T-helper 2 cell treated with Interferon-gamma antibody and Interleukin-4, amounts not matched to agents 5 μg/mL and 100 μg/mL, for 36 hours (primary cell): ENCODE measurements around the gene CRYBA1.
A peak's percentile ranks its signal among the peaks of the same experiment; 100 is the strongest.

ENCODE experiments used
- DNase-seq: peaks from one replicate; pipeline ENCODE4 v3.0.0; 2021; ENCODE audit warnings: low spot score
- H3K27ac Mint-ChIP-seq: one replicate; pipeline ENCODE4 v1.8.0; 2021; ENCODE audit warnings: mild to moderate bottlenecking, mixed read lengths
- H3K27me3 Mint-ChIP-seq: one replicate; pipeline ENCODE4 v1.8.0; 2021; ENCODE audit warnings: low read depth, mixed read lengths
- H3K36me3 Mint-ChIP-seq: one replicate; pipeline ENCODE4 v1.8.0; 2021; ENCODE audit warnings: low read depth, mixed read lengths
- H3K4me1 Mint-ChIP-seq: one replicate; pipeline ENCODE4 v1.8.0; 2021; ENCODE audit warnings: low read depth, mixed read lengths
- H3K4me3 Mint-ChIP-seq: one replicate; pipeline ENCODE4 v1.8.0; 2022; ENCODE audit warnings: mild to moderate bottlenecking, moderate library complexity, mixed read lengths
- H3K9me3 Mint-ChIP-seq: one replicate; pipeline ENCODE4 v1.8.0; 2021; ENCODE audit warnings: mixed read lengths

Gene CRYBA1

GRCh38 chr17:29279397-29280070, 32.9 kb downstream of the CRYBA1 start:
- H3K9me3 Mint-ChIP-seq: peaks cover 23% of the 10 kb centered on the region
- peaks cover 88% of the 10 kb centered on the region for H3K36me3 Mint-ChIP-seq
- no peak overlapping the region for H3K4me3 Mint-ChIP-seq
- no peaks in the 10 kb centered on the region for H3K27me3 Mint-ChIP-seq
- no peak for DNase-seq
- no peak overlapping the region for H3K27ac Mint-ChIP-seq
- H3K4me1 Mint-ChIP-seq: peaks cover 31% of the 10 kb centered on the region

GRCh38 chr17:29283496-29283895, 36.8 kb downstream of the CRYBA1 start:
- H3K27me3 Mint-ChIP-seq: no peaks in the 10 kb centered on the region
- DNase-seq: no peak
- peaks cover 22% of the 10 kb centered on the region for H3K9me3 Mint-ChIP-seq
- H3K4me1 Mint-ChIP-seq: peaks cover 24% of the 10 kb centered on the region
- H3K36me3 Mint-ChIP-seq: peaks cover 91% of the 10 kb centered on the region
- H3K4me3 Mint-ChIP-seq: no peak overlapping the region
- H3K27ac Mint-ChIP-seq: no peak overlapping the region

GRCh38 chr17:29283961-29284360, 37.3 kb downstream of the CRYBA1 start:
- H3K27ac Mint-ChIP-seq: no peak overlapping the region
- no peak for DNase-seq
- H3K9me3 Mint-ChIP-seq: peaks cover 17% of the 10 kb centered on the region
- no peaks in the 10 kb centered on the region for H3K27me3 Mint-ChIP-seq
- peaks cover 91% of the 10 kb centered on the region for H3K36me3 Mint-ChIP-seq
- H3K4me1 Mint-ChIP-seq: peaks cover 26% of the 10 kb centered on the region
- peak overlapping the region; percentile 24 for H3K4me3 Mint-ChIP-seq

GRCh38 chr17:29289852-29290251, 43.2 kb downstream of the CRYBA1 start:
- H3K36me3 Mint-ChIP-seq: peaks cover 70% of the 10 kb centered on the region
- DNase-seq: no peak
- H3K27ac Mint-ChIP-seq: no peak overlapping the region
- H3K4me1 Mint-ChIP-seq: peaks cover 37% of the 10 kb centered on the region
- H3K27me3 Mint-ChIP-seq: peaks cover 3% of the 10 kb centered on the region
- H3K4me3 Mint-ChIP-seq: peak overlapping the region; percentile 64
- no peaks in the 10 kb centered on the region for H3K9me3 Mint-ChIP-seq

GRCh38 chr17:29291163-29291752, 44.6 kb downstream of the CRYBA1 start:
- Mint-ChIP-seq H3K27me3 (peaks cover 3% of the 10 kb centered on the region), H3K9me3 (no peaks in the 10 kb centered on the region), H3K36me3 (peaks cover 58% of the 10 kb centered on the region), H3K27ac (peak overlapping the region; percentile 72), H3K4me1 (peaks cover 40% of the 10 kb centered on the region), H3K4me3 (peak overlapping the region; percentile 88)
- peak; percentile 15 for DNase-seq

GRCh38 chr17:29292071-29292991, 45.7 kb downstream of the CRYBA1 start:
- Mint-ChIP-seq H3K4me3 (peak overlapping the region; percentile 100), H3K9me3 (no peaks in the 10 kb centered on the region), H3K36me3 (peaks cover 47% of the 10 kb centered on the region), H3K27ac (peak overlapping the region; percentile 88), H3K27me3 (peaks cover 3% of the 10 kb centered on the region), H3K4me1 (peaks cover 32% of the 10 kb centered on the region)
- peak; percentile 47 for DNase-seq

- peaks cover 39% of the 10 kb centered on the region for H3K36me3 Mint-ChIP-seq
- H3K27me3 Mint-ChIP-seq: peaks cover 3% of the 10 kb centered on the region
- DNase-seq: peak; percentile 65
- peaks cover 29% of the 10 kb centered on the region for H3K4me1 Mint-ChIP-seq
- peak overlapping the region; percentile 99 for H3K27ac Mint-ChIP-seq
- H3K9me3 Mint-ChIP-seq: no peaks in the 10 kb centered on the region
- H3K4me3 Mint-ChIP-seq: peak overlapping the region; percentile 100
Observed at GRCh38 chr17:29292992-29293889, 46.6 kb downstream of the CRYBA1 start.

GRCh38 chr17:29293890-29294579, 47.4 kb downstream of the CRYBA1 start, which contains the start of gene NUFIP2:
NUFIP2 (minus strand) TSS chr17:29294148; CDS start chr17:29294059, 89 bp downstream.
- peaks cover 3% of the 10 kb centered on the region for H3K27me3 Mint-ChIP-seq
- peak within 1 kb of the TSS; percentile 99 for H3K27ac Mint-ChIP-seq
- H3K4me1 Mint-ChIP-seq: peaks cover 27% of the 10 kb centered on the region
- peaks cover 31% of the 10 kb centered on the region for H3K36me3 Mint-ChIP-seq
- H3K4me3 Mint-ChIP-seq: peak within 1 kb of the TSS; percentile 100
- DNase-seq: peak; percentile 99
- H3K9me3 Mint-ChIP-seq: no peaks in the 10 kb centered on the region

- peaks cover 3% of the 10 kb centered on the region for H3K27me3 Mint-ChIP-seq
- peaks cover 24% of the 10 kb centered on the region for H3K4me1 Mint-ChIP-seq
- no peaks in the 10 kb centered on the region for H3K9me3 Mint-ChIP-seq
Observed at GRCh38 chr17:29294580-29294900, 47.9 kb downstream of the CRYBA1 start.

GRCh38 chr17:29295420-29295819, 48.8 kb downstream of the CRYBA1 start:
- Mint-ChIP-seq H3K9me3 (no peaks in the 10 kb centered on the region), H3K4me1 (peaks cover 22% of the 10 kb centered on the region), H3K27me3 (peaks cover 3% of the 10 kb centered on the region), H3K36me3 (peaks cover 20% of the 10 kb centered on the region), H3K4me3 (peak overlapping the region; percentile 46), H3K27ac (peak overlapping the region; percentile 37)
- no peak for DNase-seq

More at GRCh38 chr17:29294580-29294900, 47.9 kb downstream of the CRYBA1 start:
- peaks cover 26% of the 10 kb centered on the region for H3K36me3 Mint-ChIP-seq
- peak overlapping the region; percentile 99 for H3K27ac Mint-ChIP-seq
- no peak for DNase-seq
- peak overlapping the region; percentile 100 for H3K4me3 Mint-ChIP-seq

- Mint-ChIP-seq H3K9me3 (no peaks in the 10 kb centered on the region), H3K4me1 (peaks cover 11% of the 10 kb centered on the region), H3K27ac (no peak overlapping the region), H3K27me3 (peaks cover 3% of the 10 kb centered on the region), H3K36me3 (no peaks in the 10 kb centered on the region), H3K4me3 (no peak overlapping the region)
- no peak for DNase-seq
Observed at GRCh38 chr17:29299031-29299430, 52.4 kb downstream of the CRYBA1 start.

GRCh38 chr17:29303386-29303785, 56.7 kb downstream of the CRYBA1 start:
- Mint-ChIP-seq H3K27ac (no peak overlapping the region), H3K4me3 (no peak overlapping the region), H3K36me3 (no peaks in the 10 kb centered on the region), H3K4me1 (no peaks in the 10 kb centered on the region), H3K9me3 (no peaks in the 10 kb centered on the region), H3K27me3 (peaks cover 3% of the 10 kb centered on the region)
- DNase-seq: no peak
